Prostate gland (tissue), 2 donors: Measurements from ENCODE around the gene TRIM67.

Source experiments
- CTCF ChIP-seq, 4 experiments: fragments of 200-600 bp in 2 of 4; fragments of 450-650 bp in 2 of 4; sonication (generic) in 2 of 4; IDR thresholded peaks; 1 replicate in 3 of 4; 2 replicates in 1 of 4; pipeline ENCODE4 v1.5.1; 2016 to 2019; ENCODE audit warnings: antibody characterized with exemption in 4 of 4, mild to moderate bottlenecking in 2 of 4, moderate library complexity in 2 of 4
- POLR2A ChIP-seq: fragments of 450-650 bp; IDR thresholded peaks from one replicate; pipeline ENCODE4 v1.6.1; 2016; ENCODE audit warnings: antibody characterized with exemption, mild to moderate bottlenecking
- POLR2AphosphoS5 ChIP-seq: sonication (generic); formaldehyde crosslinking; IDR thresholded peaks from one replicate; pipeline ENCODE4 v1.6.1; 2017; ENCODE audit warnings: antibody characterized with exemption

GRCh38 chr1:231139659-231140654, 21.9 kb upstream of the TRIM67 start:
- TF ChIP-seq POLR2AphosphoS5 (no peak), CTCF (IDR thresholded peaks at IDR 0.05) (no peak), POLR2A (no peak)
